Mesothelial cell of epicardium (in vitro differentiated cells): ENCODE measurements around the gene DELE1. TPM values are rescaled to one million over a fixed set of nuclear protein-coding genes. Genes with fewer than 3 reads are reported as not detected.

ENCODE experiments used
- DNase-seq, 2 experiments: peaks; one replicate each; pipeline ENCODE4 v3.0.0; 2021; ENCODE audit warnings: low spot score in 2 of 2; ENCODE audit not compliant: unreplicated experiment in 2 of 2
- H3K27ac Mint-ChIP-seq: 2 replicates; pipeline ENCODE4 v1.8.0; 2021; ENCODE audit warnings: mixed read lengths
- H3K27me3 Mint-ChIP-seq: 2 replicates; pipeline ENCODE4 v1.8.0; 2021; ENCODE audit warnings: low read depth, mixed read lengths
- H3K36me3 Mint-ChIP-seq: 2 replicates; pipeline ENCODE4 v1.8.0; 2021; ENCODE audit warnings: mixed read lengths
- H3K4me1 Mint-ChIP-seq: 2 replicates; pipeline ENCODE4 v1.8.0; 2021; ENCODE audit warnings: mixed read lengths
- H3K4me3 Mint-ChIP-seq: 2 replicates; pipeline ENCODE4 v1.8.0; 2021; ENCODE audit warnings: mild to moderate bottlenecking, moderate library complexity, mixed read lengths
- H3K9me3 Mint-ChIP-seq: 2 replicates; pipeline ENCODE4 v1.8.0; 2021; ENCODE audit warnings: mixed read lengths
- total RNA-seq: library from RNA; stranded (reverse); gene quantifications from 3 replicates; pipeline ENCODE4 v1.2.1, GENCODE V29; 2021
- TF ChIP-seq, protein P1 (sequence below): fragments of 200-600 bp; sonication (generic); IDR thresholded peaks from one replicate; pipeline ENCODE4 v1.5.0; 2021; ENCODE audit warnings: antibody characterized with exemption; ENCODE audit not compliant: unreplicated experiment

DELE1 gene
- total RNA-seq, 1 donor from 2014 or later = 91.5 TPM

GRCh38 chr5:141879426-141879759, 44.3 kb upstream of the DELE1 start:
- TF ChIP-seq, protein P1, sequence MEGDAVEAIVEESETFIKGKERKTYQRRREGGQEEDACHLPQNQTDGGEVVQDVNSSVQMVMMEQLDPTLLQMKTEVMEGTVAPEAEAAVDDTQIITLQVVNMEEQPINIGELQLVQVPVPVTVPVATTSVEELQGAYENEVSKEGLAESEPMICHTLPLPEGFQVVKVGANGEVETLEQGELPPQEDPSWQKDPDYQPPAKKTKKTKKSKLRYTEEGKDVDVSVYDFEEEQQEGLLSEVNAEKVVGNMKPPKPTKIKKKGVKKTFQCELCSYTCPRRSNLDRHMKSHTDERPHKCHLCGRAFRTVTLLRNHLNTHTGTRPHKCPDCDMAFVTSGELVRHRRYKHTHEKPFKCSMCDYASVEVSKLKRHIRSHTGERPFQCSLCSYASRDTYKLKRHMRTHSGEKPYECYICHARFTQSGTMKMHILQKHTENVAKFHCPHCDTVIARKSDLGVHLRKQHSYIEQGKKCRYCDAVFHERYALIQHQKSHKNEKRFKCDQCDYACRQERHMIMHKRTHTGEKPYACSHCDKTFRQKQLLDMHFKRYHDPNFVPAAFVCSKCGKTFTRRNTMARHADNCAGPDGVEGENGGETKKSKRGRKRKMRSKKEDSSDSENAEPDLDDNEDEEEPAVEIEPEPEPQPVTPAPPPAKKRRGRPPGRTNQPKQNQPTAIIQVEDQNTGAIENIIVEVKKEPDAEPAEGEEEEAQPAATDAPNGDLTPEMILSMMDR = peak; percentile 22
- Mint-ChIP-seq H3K36me3 (no peaks in the 10 kb centered on the region), H3K9me3 (no peaks in the 10 kb centered on the region), H3K4me1 (peaks cover 50% of the 10 kb centered on the region), H3K27me3 (peaks cover 84% of the 10 kb centered on the region), H3K27ac (no peak overlapping the region), H3K4me3 (no peak overlapping the region)
- DNase-seq = no peak

DNA sequence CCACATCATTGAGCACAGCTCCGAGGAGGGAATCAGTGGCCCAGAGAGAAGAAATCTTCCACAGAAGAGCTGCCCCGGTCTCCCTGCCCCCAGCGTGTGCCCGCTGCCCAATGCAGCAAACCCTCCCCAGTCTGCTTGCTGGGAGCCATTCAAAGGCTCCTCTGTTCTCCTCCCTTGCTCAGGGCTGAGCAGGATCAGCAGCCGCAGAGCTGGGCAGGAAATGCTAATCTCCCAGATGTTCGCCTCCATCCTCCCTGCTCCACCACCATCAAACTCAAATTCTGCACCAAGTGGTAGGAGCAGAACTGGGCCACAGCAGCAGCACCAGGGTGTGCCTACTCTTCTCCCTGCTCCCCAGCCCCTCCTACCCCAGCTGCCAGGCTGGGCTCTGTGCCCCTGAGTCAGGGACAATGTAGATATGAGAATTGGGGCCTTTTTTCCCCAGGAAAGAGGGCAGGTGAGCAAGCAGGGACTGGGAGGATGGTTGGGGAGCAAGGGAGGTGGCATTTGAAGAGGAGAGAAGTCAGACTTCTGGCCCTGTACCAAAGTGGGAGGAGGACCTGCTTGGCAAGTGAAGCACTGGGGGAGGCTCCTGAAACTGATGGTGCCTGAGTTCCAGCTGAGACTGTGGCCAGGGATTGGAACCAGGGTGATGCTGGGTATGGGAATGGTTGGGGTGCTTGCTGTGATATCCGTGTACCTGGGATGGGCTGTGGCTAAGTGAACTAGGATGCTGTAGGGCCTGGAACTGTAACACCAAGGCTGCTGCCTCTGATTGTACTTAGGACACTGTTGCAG, 43.5 kb upstream of the DELE1 start:
- DNase-seq = peak in 1 of 2 experiments; percentile 29
- TF ChIP-seq, protein P1 = no peak
- Mint-ChIP-seq H3K9me3 (no peaks in the 10 kb centered on the region), H3K27ac (no peak overlapping the region), H3K4me1 (peaks cover 47% of the 10 kb centered on the region), H3K27me3 (peaks cover 84% of the 10 kb centered on the region), H3K36me3 (no peaks in the 10 kb centered on the region), H3K4me3 (no peak overlapping the region)

- TF ChIP-seq, protein P1 = no peak
- Mint-ChIP-seq H3K27me3 (peaks cover 84% of the 10 kb centered on the region), H3K4me3 (no peak overlapping the region), H3K27ac (no peak overlapping the region), H3K4me1 (peaks cover 40% of the 10 kb centered on the region), H3K9me3 (no peaks in the 10 kb centered on the region), H3K36me3 (no peaks in the 10 kb centered on the region)
- peak in 1 of 2 experiments; percentile 36 for DNase-seq
These were observed 42.5 kb upstream of the DELE1 start for GRCh38 chr5:141880961-141881801.

DNA sequence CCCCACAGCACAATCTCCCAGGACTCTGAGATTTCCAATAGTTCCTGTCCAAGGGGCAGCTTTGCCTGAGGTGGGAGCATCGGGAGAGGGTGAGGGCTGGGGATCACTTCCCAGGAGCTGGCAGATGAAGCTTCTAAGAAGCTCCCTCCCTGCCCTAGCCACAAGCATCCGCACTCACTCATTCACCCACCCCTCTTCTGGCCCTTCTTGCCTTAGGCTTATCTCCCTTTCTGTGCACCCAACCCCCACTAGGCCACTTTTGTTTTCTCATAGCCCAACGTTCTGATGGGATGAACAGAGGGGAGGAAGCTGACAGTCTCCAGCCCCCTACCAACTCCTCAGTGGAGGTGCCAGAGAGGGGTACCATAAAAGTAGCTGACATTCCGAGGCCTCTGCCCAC, 41.8 kb upstream of the DELE1 start:
- H3K4me3 Mint-ChIP-seq = no peak overlapping the region
- H3K27me3 Mint-ChIP-seq = peaks cover 80% of the 10 kb centered on the region
- no peaks in the 10 kb centered on the region for H3K36me3 Mint-ChIP-seq
- no peaks in the 10 kb centered on the region for H3K9me3 Mint-ChIP-seq
- TF ChIP-seq, protein P1 = no peak
- no peak for DNase-seq
- peaks cover 37% of the 10 kb centered on the region for H3K4me1 Mint-ChIP-seq
- H3K27ac Mint-ChIP-seq = no peak overlapping the region

GRCh38 chr5:141882594-141883183, 41.0 kb upstream of the DELE1 start:
- Mint-ChIP-seq H3K4me1 (peaks cover 29% of the 10 kb centered on the region), H3K9me3 (no peaks in the 10 kb centered on the region), H3K27ac (no peak overlapping the region), H3K36me3 (no peaks in the 10 kb centered on the region), H3K4me3 (no peak overlapping the region), H3K27me3 (peaks cover 72% of the 10 kb centered on the region)
- DNase-seq = peak in 1 of 2 experiments; percentile 29
- TF ChIP-seq, protein P1 = no peak
